G401.6 (cell line): ENCODE results near the gene ATP8A1.

Experiments used
- FAIRE-seq: peaks from 2 replicates; lab custom pipeline; 2012; peaks lifted over from hg19 to GRCh38; lab: Jason Lieb, UNC

The ATP8A1 gene

GRCh38 chr4:42501624-42502401 lies 155.1 kb downstream of the ATP8A1 start:
- peak; percentile 97 for FAIRE-seq

- FAIRE-seq: no peak
Observed at GRCh38 chr4:42498040-42498439, 158.9 kb downstream of the ATP8A1 start.

GRCh38 chr4:42497142-42497910 lies 159.6 kb downstream of the ATP8A1 start:
- no peak for FAIRE-seq

- FAIRE-seq: no peak
Observed at GRCh38 chr4:42492962-42493361, 163.9 kb downstream of the ATP8A1 start.

GRCh38 chr4:42490015-42490414 lies 166.9 kb downstream of the ATP8A1 start:
- FAIRE-seq: no peak

GRCh38 chr4:42489095-42489494 lies 167.8 kb downstream of the ATP8A1 start:
- peak; percentile 86 for FAIRE-seq

- no peak for FAIRE-seq
Observed at GRCh38 chr4:42488554-42488953, 168.4 kb downstream of the ATP8A1 start.

GRCh38 chr4:42488114-42488513 lies 168.8 kb downstream of the ATP8A1 start:
- FAIRE-seq: no peak

- peak; percentile 85 for FAIRE-seq
Observed at GRCh38 chr4:42487230-42487629, 169.7 kb downstream of the ATP8A1 start.

GRCh38 chr4:42486156-42486555 lies 170.7 kb downstream of the ATP8A1 start:
- peak; percentile 72 for FAIRE-seq

- FAIRE-seq: no peak
Observed at GRCh38 chr4:42484630-42485029, 172.3 kb downstream of the ATP8A1 start.

GRCh38 chr4:42483426-42484379 lies 173.2 kb downstream of the ATP8A1 start:
- FAIRE-seq: no peak

- no peak for FAIRE-seq
Observed at GRCh38 chr4:42482516-42483327, 174.2 kb downstream of the ATP8A1 start.

GRCh38 chr4:42480717-42481116 lies 176.2 kb downstream of the ATP8A1 start:
- no peak for FAIRE-seq

GRCh38 chr4:42480281-42480680 lies 176.6 kb downstream of the ATP8A1 start:
- FAIRE-seq: no peak

- no peak for FAIRE-seq
Observed at GRCh38 chr4:42478946-42479345, 178.0 kb downstream of the ATP8A1 start.

- no peak for FAIRE-seq
Observed at GRCh38 chr4:42478509-42478908, 178.4 kb downstream of the ATP8A1 start.

- FAIRE-seq: no peak
Observed at GRCh38 chr4:42474406-42474805, 182.5 kb downstream of the ATP8A1 start.

- no peak for FAIRE-seq
Observed at GRCh38 chr4:42473071-42473684, 183.7 kb downstream of the ATP8A1 start.

- FAIRE-seq: no peak
Observed at GRCh38 chr4:42471896-42472295, 185.0 kb downstream of the ATP8A1 start.

- FAIRE-seq: no peak
Observed at GRCh38 chr4:42470023-42470422, 186.9 kb downstream of the ATP8A1 start.
